CD4-positive, alpha-beta T cell (primary cell): ENCODE data around the gene ARHGAP31. TPM values are rescaled to one million over a fixed set of nuclear protein-coding genes. Genes with fewer than 3 reads are reported as not detected.

Experiments
- ATAC-seq: fragments of 200-7000 bp; cut with Tn5 transposase; one replicate; pipeline ENCODE4 v1.10.0; 2022; ENCODE audit warnings: mild to moderate bottlenecking; ENCODE audit not compliant: poor library complexity
- CTCF ChIA-PET: fragments of 350-600 bp; sonication (Branson Sonifier 250); formaldehyde crosslinking; loops from one replicate; lab custom pipeline; 2021; ENCODE audit warnings: antibody characterized with exemption, inconsistent platforms; lab: Charles Lee
- POLR2A ChIA-PET: fragments of 350-600 bp; sonication (Branson Sonifier 250); formaldehyde crosslinking; loops from one replicate; lab custom pipeline; 2021; ENCODE audit warnings: antibody characterized with exemption, inconsistent platforms; lab: Charles Lee
- DNase-seq, 14 experiments: peaks; one replicate each; pipeline ENCODE4 v3.0.0-alpha.2; 2013 to 2020; ENCODE audit warnings: mixed read lengths in 2 of 14
- H3K27ac ChIP-seq, 2 donors: one replicate each; pipeline versions ENCODE4 v1.5.1 to v1.7.0; 2013; ENCODE audit warnings: low read length in 2 of 2, low read depth in 1 of 2, mild to moderate bottlenecking in 1 of 2
- H3K27me3 ChIP-seq, 2 experiments: 1 replicate in 1 of 2; 2 replicates in 1 of 2; pipeline versions ENCODE4 v1.6.1 to v1.7.0; 2013; ENCODE audit warnings: low read length in 2 of 2, control low read depth in 1 of 2, mild to moderate bottlenecking in 1 of 2, moderate library complexity in 1 of 2; ENCODE audit not compliant: insufficient read depth in 2 of 2, control insufficient read depth in 1 of 2
- H3K36me3 ChIP-seq: one replicate; pipeline ENCODE4 v1.6.1; 2013; ENCODE audit warnings: low read length, control low read depth; ENCODE audit not compliant: insufficient read depth
- H3K4me1 ChIP-seq: one replicate; pipeline ENCODE4 v1.6.1; 2013; ENCODE audit warnings: low read length, control low read depth; ENCODE audit not compliant: insufficient read depth
- H3K4me3 ChIP-seq: one replicate; pipeline ENCODE4 v1.5.1; 2013; ENCODE audit warnings: mild to moderate bottlenecking, low read length, moderate library complexity
- H3K9me3 ChIP-seq, 2 experiments: 1 replicate in 1 of 2; 2 replicates in 1 of 2; pipeline versions ENCODE4 v1.6.1 to v1.7.0; 2013; ENCODE audit warnings: low read length in 2 of 2, mild to moderate bottlenecking in 2 of 2, control low read depth in 1 of 2, moderate library complexity in 1 of 2; ENCODE audit not compliant: control insufficient read depth in 1 of 2, insufficient read depth in 1 of 2
- H3K27ac Mint-ChIP-seq: one replicate; pipeline ENCODE4 v1.8.0; 2020; ENCODE audit warnings: mixed read lengths
- H3K27me3 Mint-ChIP-seq: one replicate; pipeline ENCODE4 v1.8.0; 2021; ENCODE audit warnings: mixed read lengths
- H3K36me3 Mint-ChIP-seq: one replicate; pipeline ENCODE4 v1.8.0; 2021; ENCODE audit warnings: low read depth, mixed read lengths
- H3K4me1 Mint-ChIP-seq: one replicate; pipeline ENCODE4 v1.8.0; 2021; ENCODE audit warnings: low read depth, mixed read lengths
- H3K4me3 Mint-ChIP-seq: one replicate; pipeline ENCODE4 v1.8.0; 2020; ENCODE audit warnings: mild to moderate bottlenecking, mixed read lengths
- H3K9me3 Mint-ChIP-seq: one replicate; pipeline ENCODE4 v1.8.0; 2020; ENCODE audit warnings: mixed read lengths
- intact Hi-C, 2 experiments: fragments of 100-400 bp; cut with DNase I in 1 of 2; cut with micrococcal nuclease in 1 of 2; formaldehyde crosslinking; loops; one replicate each; pipeline versions ENCODE4 v1.15.1 to v1.9.0; 2023 to 2025; cut with DNase I, micrococcal nuclease
- total RNA-seq, 174 experiments: library from RNA in 2 of 174; stranded (reverse) in 2 of 174; gene quantifications; one replicate each; pipeline ENCODE4 v1.2.3 and lab custom pipeline; 2021 to 2026
- TF ChIP-seq, protein P1 (sequence below): fragments of 200-600 bp; IDR thresholded peaks from one replicate; pipeline ENCODE4 v1.8.0; 2022; ENCODE audit warnings: antibody characterized with exemption, mild to moderate bottlenecking

ARHGAP31 gene
- total RNA-seq, 2 experiments from 2014 or later: 2.4 to 2.9 TPM

DNA sequence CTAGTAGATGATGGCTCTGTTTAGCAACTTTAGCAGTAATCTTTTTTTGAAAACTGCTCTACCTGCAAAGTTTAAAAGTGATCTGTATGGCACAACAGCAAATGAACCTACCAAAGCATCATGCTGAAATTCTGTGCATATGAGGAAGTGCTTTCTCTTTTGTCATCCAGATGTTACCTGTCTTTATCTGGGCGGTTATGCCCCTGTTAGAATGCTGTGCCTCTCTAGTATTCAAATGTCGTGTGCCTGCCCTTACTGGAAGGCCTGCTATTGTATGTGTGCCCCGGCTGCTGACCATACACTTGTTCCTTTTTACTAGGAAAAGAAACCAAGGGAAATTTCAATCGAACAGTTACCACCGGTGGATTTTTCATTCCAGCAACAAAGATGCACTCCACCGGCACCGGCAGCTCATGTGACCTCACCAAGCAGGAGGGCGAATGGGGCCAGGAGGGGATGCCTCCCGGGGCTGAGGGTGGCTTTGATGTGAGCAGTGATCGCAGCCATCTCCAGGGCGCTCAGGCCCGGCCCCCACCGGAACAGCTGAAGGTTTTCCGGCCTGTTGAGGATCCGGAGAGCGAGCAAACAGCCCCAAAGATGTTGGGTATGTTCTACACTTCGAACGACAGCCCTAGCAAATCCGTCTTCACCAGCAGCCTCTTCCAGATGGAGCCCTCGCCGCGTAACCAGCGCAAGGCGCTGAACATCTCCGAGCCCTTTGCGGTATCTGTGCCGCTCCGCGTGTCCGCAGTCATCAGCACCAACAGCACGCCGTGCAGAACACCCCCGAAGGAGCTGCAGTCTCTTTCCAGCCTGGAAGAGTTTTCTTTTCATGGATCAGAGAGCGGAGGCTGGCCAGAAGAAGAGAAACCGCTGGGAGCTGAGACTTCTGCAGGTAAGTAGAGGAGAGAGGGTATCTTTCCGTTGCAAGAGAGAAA is 107.6 kb downstream of the ARHGAP31 start:
- POLR2A ChIA-PET: no interaction called here

DNA sequence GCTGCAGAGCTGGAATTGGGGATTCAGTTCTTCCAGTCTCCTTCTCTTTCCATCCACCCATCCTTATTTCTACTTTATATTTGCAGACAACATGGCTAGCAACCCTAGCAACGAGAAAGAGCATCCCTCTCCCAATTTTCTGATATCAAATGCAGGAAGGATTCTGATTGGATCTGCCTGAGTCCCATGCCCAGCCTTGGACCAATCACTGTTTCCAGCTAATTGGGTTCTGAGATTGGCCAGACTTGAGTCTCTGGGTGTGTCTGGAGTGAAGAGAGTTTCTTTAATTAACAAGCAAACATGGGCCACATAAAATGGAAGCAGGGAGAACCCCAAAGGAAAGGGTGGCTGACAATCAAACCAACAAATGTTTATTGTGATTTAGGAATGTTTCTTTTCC is 108.6 kb downstream of the ARHGAP31 start:
- POLR2A ChIA-PET: no interaction called here
- Mint-ChIP-seq H3K4me1 (no peaks in the 10 kb centered on the region), H3K9me3 (no peaks in the 10 kb centered on the region), H3K27ac (no peak overlapping the region), H3K36me3 (peaks cover 43% of the 10 kb centered on the region), H3K4me3 (no peak overlapping the region), H3K27me3 (no peaks in the 10 kb centered on the region)
- no peak for DNase-seq
- Histone ChIP-seq H3K36me3 (peaks cover 29% of the 10 kb centered on the region), H3K27ac (no peak overlapping the region), H3K4me1 (no peaks in the 10 kb centered on the region), H3K27me3 (no peaks in the 10 kb centered on the region), H3K9me3 (no peaks in the 10 kb centered on the region), H3K4me3 (no peak overlapping the region)
- CTCF ChIA-PET: no interaction called here
- no peak for ATAC-seq
- intact Hi-C loops: no loop called here
- TF ChIP-seq, protein P1, sequence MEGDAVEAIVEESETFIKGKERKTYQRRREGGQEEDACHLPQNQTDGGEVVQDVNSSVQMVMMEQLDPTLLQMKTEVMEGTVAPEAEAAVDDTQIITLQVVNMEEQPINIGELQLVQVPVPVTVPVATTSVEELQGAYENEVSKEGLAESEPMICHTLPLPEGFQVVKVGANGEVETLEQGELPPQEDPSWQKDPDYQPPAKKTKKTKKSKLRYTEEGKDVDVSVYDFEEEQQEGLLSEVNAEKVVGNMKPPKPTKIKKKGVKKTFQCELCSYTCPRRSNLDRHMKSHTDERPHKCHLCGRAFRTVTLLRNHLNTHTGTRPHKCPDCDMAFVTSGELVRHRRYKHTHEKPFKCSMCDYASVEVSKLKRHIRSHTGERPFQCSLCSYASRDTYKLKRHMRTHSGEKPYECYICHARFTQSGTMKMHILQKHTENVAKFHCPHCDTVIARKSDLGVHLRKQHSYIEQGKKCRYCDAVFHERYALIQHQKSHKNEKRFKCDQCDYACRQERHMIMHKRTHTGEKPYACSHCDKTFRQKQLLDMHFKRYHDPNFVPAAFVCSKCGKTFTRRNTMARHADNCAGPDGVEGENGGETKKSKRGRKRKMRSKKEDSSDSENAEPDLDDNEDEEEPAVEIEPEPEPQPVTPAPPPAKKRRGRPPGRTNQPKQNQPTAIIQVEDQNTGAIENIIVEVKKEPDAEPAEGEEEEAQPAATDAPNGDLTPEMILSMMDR: no peak

More for the DNA sequence above, 107.6 kb downstream of the ARHGAP31 start:
- ATAC-seq: no peak
- Mint-ChIP-seq H3K36me3 (peaks cover 49% of the 10 kb centered on the region), H3K27ac (no peak overlapping the region), H3K4me3 (no peak overlapping the region), H3K27me3 (no peaks in the 10 kb centered on the region), H3K9me3 (no peaks in the 10 kb centered on the region), H3K4me1 (no peaks in the 10 kb centered on the region)
- H3K4me1 ChIP-seq: no peaks in the 10 kb centered on the region
- TF ChIP-seq, protein P1: no peak
- H3K27me3 ChIP-seq: no peaks in the 10 kb centered on the region
- no peak for DNase-seq
- no peak overlapping the region for H3K27ac ChIP-seq
- CTCF ChIA-PET: no interaction called here
- H3K36me3 ChIP-seq: peaks cover 29% of the 10 kb centered on the region
- no peaks in the 10 kb centered on the region for H3K9me3 ChIP-seq
- H3K4me3 ChIP-seq: no peak overlapping the region
- intact Hi-C loops: no loop called here

DNA sequence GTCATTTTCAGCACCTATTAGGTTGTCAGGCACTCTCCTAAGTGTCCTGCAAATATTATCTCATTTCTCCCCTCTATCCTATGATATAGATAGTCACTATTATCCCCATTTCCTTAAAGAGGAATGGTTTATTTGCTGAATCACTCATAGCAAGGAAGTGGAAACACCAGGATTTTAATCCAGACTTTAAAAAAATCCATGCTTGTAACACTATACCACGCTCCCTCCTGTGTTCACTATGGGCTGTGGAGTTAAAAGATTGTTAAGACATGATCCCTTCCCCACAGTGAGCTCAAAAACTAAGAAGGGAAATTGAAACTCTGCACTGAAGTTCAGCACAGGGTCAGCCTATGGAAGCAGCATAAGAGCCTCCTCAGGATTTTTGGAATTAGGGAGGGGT is 109.0 kb downstream of the ARHGAP31 start:
- POLR2A ChIA-PET: no interaction called here
- DNase-seq (no peak), ATAC-seq (no peak)
- CTCF ChIA-PET: no interaction called here
- intact Hi-C loops: no loop called here
- no peak overlapping the region for H3K4me3 ChIP-seq
- H3K4me1 ChIP-seq: no peaks in the 10 kb centered on the region
- H3K27ac ChIP-seq: no peak overlapping the region
- Mint-ChIP-seq H3K4me3 (no peak overlapping the region), H3K4me1 (no peaks in the 10 kb centered on the region), H3K27me3 (no peaks in the 10 kb centered on the region), H3K36me3 (peaks cover 43% of the 10 kb centered on the region), H3K9me3 (no peaks in the 10 kb centered on the region), H3K27ac (no peak overlapping the region)
- H3K27me3 ChIP-seq: no peaks in the 10 kb centered on the region
- TF ChIP-seq, protein P1: no peak
- H3K36me3 ChIP-seq: peaks cover 29% of the 10 kb centered on the region
- no peaks in the 10 kb centered on the region for H3K9me3 ChIP-seq
